Measurements from ENCODE around the gene TMEM238. TPM values are rescaled to one million over a fixed set of nuclear protein-coding genes. Genes with fewer than 3 reads are reported as not detected.
"Not testable (repeated sequence)": the region's sequence is repeated elsewhere in the genome, so short reads cannot be mapped to it uniquely, and the experiment has no call there.

The TMEM238 gene
- not detected for total RNA-seq

DNA sequence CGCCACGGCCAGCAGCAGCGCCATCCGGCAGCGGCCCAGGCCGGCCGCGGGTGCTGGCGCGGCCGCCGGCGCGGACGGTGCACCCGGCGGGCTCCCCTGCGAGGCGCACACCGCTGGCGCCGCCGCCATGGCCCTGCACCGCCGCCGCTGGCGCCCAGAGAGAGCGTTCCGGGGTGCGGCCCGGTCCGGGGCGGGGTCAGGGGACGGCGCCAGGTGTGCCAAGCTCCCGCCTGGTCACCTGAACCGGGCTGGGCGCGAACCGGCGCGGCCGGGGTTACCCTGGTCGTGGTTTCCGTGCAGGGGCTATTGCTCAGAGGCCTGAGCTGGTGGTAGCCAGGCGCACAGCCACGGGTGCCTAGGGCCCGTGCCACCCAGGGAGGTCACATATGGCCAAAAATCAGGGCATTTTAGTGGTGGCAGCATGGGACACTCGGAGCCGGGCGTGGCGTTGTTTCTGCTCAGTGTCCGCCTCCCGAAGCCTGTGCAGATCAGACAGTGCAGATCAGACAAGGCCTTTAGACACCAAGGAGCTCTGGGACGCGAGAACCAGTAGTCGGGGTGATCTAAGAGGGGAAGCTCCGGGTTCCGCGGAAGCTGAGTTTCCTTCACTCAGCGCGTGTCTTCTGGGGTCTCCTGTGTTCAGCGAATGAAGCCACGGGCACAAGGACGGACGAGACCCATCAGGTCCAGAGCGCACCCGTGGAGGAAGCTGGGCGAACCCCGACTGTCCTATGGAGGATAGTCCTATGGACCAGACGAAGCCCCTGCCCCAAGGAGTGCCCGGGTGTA, at the start of gene TMEM238:
TMEM238 (minus strand) TSS at position 162 of the 789 bp plus-strand sequence; CDS start at position 129, 33 bp downstream.
- Histone ChIP-seq H3K9ac (ENCODE audit: low read depth in 1 of 3, low read length in 3 of 3) (peak within 1 kb of the TSS; percentile 92 to 95 (median 94)), H3K36me3 (ENCODE audit: control insufficient read depth in 3 of 3, insufficient read depth in 3 of 3, low read length in 3 of 3) (peaks cover 22 to 25% (median 24%) of the 10 kb centered on the region in 3 donors), H3K4me1 (ENCODE audit: control insufficient read depth in 3 of 3, insufficient read depth in 3 of 3, low read length in 3 of 3) (peaks cover 44 to 54% (median 46%) of the 10 kb centered on the region in 3 donors), H3K4me3 (ENCODE audit: low read length in 3 of 3) (peak within 1 kb of the TSS; percentile 86 to 95 (median 88)), H3K9me3 (ENCODE audit: control insufficient read depth in 3 of 3, low read length in 3 of 3) (no peaks in the 10 kb centered on the region), H3K27me3 (ENCODE audit: control insufficient read depth in 3 of 3, insufficient read depth in 3 of 3, low read length in 3 of 3) (no peaks in the 10 kb centered on the region), H3K27ac (ENCODE audit: low read depth, low read length) (peak within 1 kb of the TSS; percentile 91)

GRCh38 chr19:55433292-55433691, 49.2 kb upstream of the TMEM238 start:
- H3K36me3 ChIP-seq (ENCODE audit: control insufficient read depth in 3 of 3, insufficient read depth in 3 of 3, low read length in 3 of 3), result no peaks in the 10 kb centered on the region
- H3K4me1 ChIP-seq (ENCODE audit: control insufficient read depth in 3 of 3, insufficient read depth in 3 of 3, low read length in 3 of 3), result no peaks in the 10 kb centered on the region
- peaks cover 72 to 87% (median 72%) of the 10 kb centered on the region in 3 donors for H3K27me3 ChIP-seq (ENCODE audit: control insufficient read depth in 3 of 3, insufficient read depth in 3 of 3, low read length in 3 of 3)
- H3K27ac ChIP-seq (ENCODE audit: low read depth, low read length), result no peak overlapping the region
- H3K9ac ChIP-seq (ENCODE audit: low read depth in 1 of 3, low read length in 3 of 3), result no peak overlapping the region
- H3K4me3 ChIP-seq (ENCODE audit: low read length in 3 of 3), result no peak overlapping the region
- H3K9me3 ChIP-seq (ENCODE audit: control insufficient read depth in 3 of 3, low read length in 3 of 3), result no peaks in the 10 kb centered on the region

GRCh38 chr19:55432241-55432959, 48.3 kb upstream of the TMEM238 start:
- no peaks in the 10 kb centered on the region for H3K9me3 ChIP-seq (ENCODE audit: control insufficient read depth in 3 of 3, low read length in 3 of 3)
- no peaks in the 10 kb centered on the region for H3K4me1 ChIP-seq (ENCODE audit: control insufficient read depth in 3 of 3, insufficient read depth in 3 of 3, low read length in 3 of 3)
- no peak overlapping the region for H3K4me3 ChIP-seq (ENCODE audit: low read length in 3 of 3)
- no peak overlapping the region for H3K9ac ChIP-seq (ENCODE audit: low read depth in 1 of 3, low read length in 3 of 3)
- H3K36me3 ChIP-seq (ENCODE audit: control insufficient read depth in 3 of 3, insufficient read depth in 3 of 3, low read length in 3 of 3), result no peaks in the 10 kb centered on the region
- peaks cover 67 to 83% (median 69%) of the 10 kb centered on the region in 3 donors for H3K27me3 ChIP-seq (ENCODE audit: control insufficient read depth in 3 of 3, insufficient read depth in 3 of 3, low read length in 3 of 3)
- no peak overlapping the region for H3K27ac ChIP-seq (ENCODE audit: low read depth, low read length)

DNA sequence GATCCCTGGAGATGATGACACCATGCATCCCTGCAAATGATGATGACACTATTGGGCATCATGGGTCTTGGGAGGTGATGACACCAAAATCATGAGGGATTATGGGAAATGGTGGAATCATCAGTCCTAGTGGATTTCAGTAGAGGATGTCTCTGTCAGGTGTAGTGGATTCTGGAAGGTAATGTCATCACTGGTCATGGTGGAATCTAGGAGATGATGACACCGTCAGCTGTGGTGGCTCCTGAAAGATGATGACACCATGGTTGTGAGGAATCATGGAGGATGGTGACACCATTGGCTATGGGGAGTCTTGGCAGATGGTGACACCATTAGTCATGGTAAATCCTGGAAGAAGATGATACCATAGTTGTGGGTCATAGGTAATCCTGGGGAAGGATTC, 47.1 kb upstream of the TMEM238 start:
- H3K9me3 ChIP-seq (ENCODE audit: control insufficient read depth in 3 of 3, low read length in 3 of 3), result no peaks in the 10 kb centered on the region
- no peak overlapping the region for H3K4me3 ChIP-seq (ENCODE audit: low read length in 3 of 3)
- H3K36me3 ChIP-seq (ENCODE audit: control insufficient read depth in 3 of 3, insufficient read depth in 3 of 3, low read length in 3 of 3), result no peaks in the 10 kb centered on the region
- no peak overlapping the region for H3K27ac ChIP-seq (ENCODE audit: low read depth, low read length)
- no peak overlapping the region for H3K9ac ChIP-seq (ENCODE audit: low read depth in 1 of 3, low read length in 3 of 3)
- no peaks in the 10 kb centered on the region for H3K4me1 ChIP-seq (ENCODE audit: control insufficient read depth in 3 of 3, insufficient read depth in 3 of 3, low read length in 3 of 3)
- H3K27me3 ChIP-seq (ENCODE audit: control insufficient read depth in 3 of 3, insufficient read depth in 3 of 3, low read length in 3 of 3), result peaks cover 61 to 76% (median 68%) of the 10 kb centered on the region in 3 donors

GRCh38 chr19:55426042-55426441, 42.0 kb upstream of the TMEM238 start:
- H3K4me3 ChIP-seq (ENCODE audit: low read length in 3 of 3), result no peak overlapping the region
- no peak overlapping the region for H3K9ac ChIP-seq (ENCODE audit: low read depth in 1 of 3, low read length in 3 of 3)
- H3K36me3 ChIP-seq (ENCODE audit: control insufficient read depth in 3 of 3, insufficient read depth in 3 of 3, low read length in 3 of 3), result no peaks in the 10 kb centered on the region
- H3K9me3 ChIP-seq (ENCODE audit: control insufficient read depth in 3 of 3, low read length in 3 of 3), result no peaks in the 10 kb centered on the region
- no peaks in the 10 kb centered on the region for H3K4me1 ChIP-seq (ENCODE audit: control insufficient read depth in 3 of 3, insufficient read depth in 3 of 3, low read length in 3 of 3)
- no peak overlapping the region for H3K27ac ChIP-seq (ENCODE audit: low read depth, low read length)
- peaks cover 28 to 43% (median 34%) of the 10 kb centered on the region in 3 donors for H3K27me3 ChIP-seq (ENCODE audit: control insufficient read depth in 3 of 3, insufficient read depth in 3 of 3, low read length in 3 of 3)

GRCh38 chr19:55424518-55424917, 40.4 kb upstream of the TMEM238 start:
- H3K9me3 ChIP-seq (ENCODE audit: control insufficient read depth in 3 of 3, low read length in 3 of 3), result no peaks in the 10 kb centered on the region
- no peaks in the 10 kb centered on the region for H3K4me1 ChIP-seq (ENCODE audit: control insufficient read depth in 3 of 3, insufficient read depth in 3 of 3, low read length in 3 of 3)
- no peak overlapping the region for H3K27ac ChIP-seq (ENCODE audit: low read depth, low read length)
- H3K4me3 ChIP-seq (ENCODE audit: low read length in 3 of 3), result no peak overlapping the region
- H3K36me3 ChIP-seq (ENCODE audit: control insufficient read depth in 3 of 3, insufficient read depth in 3 of 3, low read length in 3 of 3), result no peaks in the 10 kb centered on the region
- peaks cover 20 to 32% (median 22%) of the 10 kb centered on the region in 3 donors for H3K27me3 ChIP-seq (ENCODE audit: control insufficient read depth in 3 of 3, insufficient read depth in 3 of 3, low read length in 3 of 3)
- no peak overlapping the region for H3K9ac ChIP-seq (ENCODE audit: low read depth in 1 of 3, low read length in 3 of 3)

GRCh38 chr19:55423225-55424005, 39.3 kb upstream of the TMEM238 start:
- H3K36me3 ChIP-seq (ENCODE audit: control insufficient read depth in 3 of 3, insufficient read depth in 3 of 3, low read length in 3 of 3), result no peaks in the 10 kb centered on the region
- H3K4me1 ChIP-seq (ENCODE audit: control insufficient read depth in 3 of 3, insufficient read depth in 3 of 3, low read length in 3 of 3), result no peaks in the 10 kb centered on the region
- no peak overlapping the region for H3K27ac ChIP-seq (ENCODE audit: low read depth, low read length)
- no peak overlapping the region for H3K4me3 ChIP-seq (ENCODE audit: low read length in 3 of 3)
- H3K9me3 ChIP-seq (ENCODE audit: control insufficient read depth in 3 of 3, low read length in 3 of 3), result no peaks in the 10 kb centered on the region
- no peak overlapping the region for H3K9ac ChIP-seq (ENCODE audit: low read depth in 1 of 3, low read length in 3 of 3)
- peaks cover 11 to 28% (median 20%) of the 10 kb centered on the region in 3 donors for H3K27me3 ChIP-seq (ENCODE audit: control insufficient read depth in 3 of 3, insufficient read depth in 3 of 3, low read length in 3 of 3)

DNA sequence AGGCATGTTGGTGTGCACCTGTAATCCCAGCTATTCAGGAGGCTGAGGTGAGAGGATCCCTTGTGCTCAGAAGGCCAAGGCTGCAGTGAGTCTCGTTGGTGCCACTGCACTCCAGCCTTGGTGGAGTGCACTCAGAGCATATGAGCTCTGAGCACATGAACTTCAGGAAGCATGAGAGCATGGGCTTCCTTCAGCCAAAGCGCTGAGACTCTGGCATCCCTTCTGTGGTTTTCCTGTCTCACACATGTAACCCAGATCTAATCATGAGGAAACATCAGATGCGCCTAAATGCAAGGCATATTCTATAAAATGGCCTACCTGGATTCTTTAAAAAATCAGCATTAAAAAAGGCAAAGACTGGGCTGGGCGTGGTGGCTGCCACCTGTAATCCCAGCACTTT, 37.2 kb upstream of the TMEM238 start:
- H3K9me3 ChIP-seq (ENCODE audit: control insufficient read depth in 3 of 3, low read length in 3 of 3); H3K27ac ChIP-seq (ENCODE audit: low read depth, low read length); H3K36me3 ChIP-seq (ENCODE audit: control insufficient read depth in 3 of 3, insufficient read depth in 3 of 3, low read length in 3 of 3); H3K9ac ChIP-seq (ENCODE audit: low read depth in 1 of 3, low read length in 3 of 3); H3K4me3 ChIP-seq (ENCODE audit: low read length in 3 of 3); H3K4me1 ChIP-seq (ENCODE audit: control insufficient read depth in 3 of 3, insufficient read depth in 3 of 3, low read length in 3 of 3): not testable (repeated sequence)
- peaks cover 10 to 22% (median 20%) of the 10 kb centered on the region in 3 donors for H3K27me3 ChIP-seq (ENCODE audit: control insufficient read depth in 3 of 3, insufficient read depth in 3 of 3, low read length in 3 of 3)

DNA sequence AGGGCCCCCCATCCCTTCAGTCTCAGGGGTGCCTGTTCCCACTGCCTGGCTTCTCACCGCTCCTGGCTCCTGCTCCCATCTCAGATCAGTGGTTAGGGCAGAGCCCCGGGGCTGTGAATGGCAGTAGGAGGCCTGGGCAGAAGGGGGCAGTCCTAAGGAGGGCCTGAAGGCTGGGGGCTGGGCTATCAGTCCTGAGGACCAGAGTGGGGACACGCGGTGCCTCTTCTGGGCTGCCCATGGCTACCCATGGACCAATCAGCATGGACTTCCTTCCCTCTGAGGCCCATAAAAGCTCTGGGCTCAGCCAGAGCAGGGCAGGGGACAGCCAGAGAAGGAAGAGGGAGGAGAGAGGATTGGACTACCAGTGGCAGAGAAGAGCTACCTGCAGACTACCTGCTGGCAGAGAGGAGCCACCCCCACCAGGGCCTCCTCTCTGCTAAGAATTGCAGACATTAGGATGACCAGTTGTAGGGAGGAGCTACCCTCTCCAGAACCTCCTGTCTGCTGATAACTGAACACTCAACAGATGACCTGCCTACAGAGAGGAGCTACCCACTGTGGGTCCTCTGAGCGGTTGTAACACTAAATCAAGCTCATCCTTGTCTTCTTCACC, 35.6 kb upstream of the TMEM238 start:
- no peak overlapping the region for H3K4me3 ChIP-seq (ENCODE audit: low read length in 3 of 3)
- H3K9me3 ChIP-seq (ENCODE audit: control insufficient read depth in 3 of 3, low read length in 3 of 3), result no peaks in the 10 kb centered on the region
- H3K27ac ChIP-seq (ENCODE audit: low read depth, low read length), result no peak overlapping the region
- no peaks in the 10 kb centered on the region for H3K36me3 ChIP-seq (ENCODE audit: control insufficient read depth in 3 of 3, insufficient read depth in 3 of 3, low read length in 3 of 3)
- H3K4me1 ChIP-seq (ENCODE audit: control insufficient read depth in 3 of 3, insufficient read depth in 3 of 3, low read length in 3 of 3), result no peaks in the 10 kb centered on the region
- H3K9ac ChIP-seq (ENCODE audit: low read depth in 1 of 3, low read length in 3 of 3), result no peak overlapping the region
- peaks cover 8 to 20% (median 20%) of the 10 kb centered on the region in 3 donors for H3K27me3 ChIP-seq (ENCODE audit: control insufficient read depth in 3 of 3, insufficient read depth in 3 of 3, low read length in 3 of 3)

All from skeletal muscle tissue (tissue), 4 donors.